HG02571 (cell line): ENCODE measurements around the gene ANP32E.
A peak's percentile ranks its signal among the peaks of the same experiment; 100 is the strongest.

ENCODE experiments used
- ATAC-seq: cut with Tn5 transposase; IDR thresholded peaks from one replicate; pipeline ENCODE4 v1.9.1; 2021; ENCODE audit warnings: mild to moderate bottlenecking, moderate library complexity; ENCODE audit not compliant: unreplicated experiment

ANP32E gene

DNA sequence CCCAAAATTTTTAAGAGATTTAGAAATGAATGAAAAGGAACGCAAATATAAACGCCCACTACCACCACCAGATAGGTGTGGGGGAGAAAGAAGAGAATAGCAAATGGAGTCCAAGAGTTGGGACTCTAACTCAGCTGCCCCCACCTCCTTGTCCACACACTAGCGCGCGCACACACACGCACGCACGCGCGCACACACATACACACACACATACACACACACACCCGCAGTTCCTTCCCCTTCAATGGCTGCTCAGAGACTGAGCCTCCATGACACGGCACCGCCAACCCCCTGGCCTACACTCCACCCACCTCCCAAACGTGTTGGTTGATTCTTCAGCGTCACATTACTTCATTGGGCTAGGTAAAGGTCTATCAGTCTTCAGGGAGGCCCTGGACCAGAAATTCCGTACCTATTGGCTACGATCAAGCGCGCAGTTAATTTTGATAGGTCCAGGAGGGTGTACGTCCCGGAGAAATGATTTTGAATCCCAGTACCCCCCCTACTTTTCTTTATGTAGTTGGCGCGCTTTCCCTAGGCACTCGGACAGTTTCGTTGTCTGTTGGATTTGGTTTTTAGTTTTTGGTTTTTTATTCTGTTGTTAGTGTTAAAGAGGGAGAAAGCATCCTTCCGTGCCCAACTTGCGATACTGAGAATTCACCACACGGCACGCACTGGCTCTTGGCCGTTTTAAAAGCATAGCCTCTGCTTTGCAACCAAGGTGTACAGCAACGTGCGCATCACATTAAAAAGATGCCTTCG, at the start of gene ANP32E:
ANP32E (minus strand) TSS at position 261 of the 762 bp plus-strand sequence. CDS start 326 bp downstream, outside the sequence.
- peak; percentile 77 for ATAC-seq

DNA sequence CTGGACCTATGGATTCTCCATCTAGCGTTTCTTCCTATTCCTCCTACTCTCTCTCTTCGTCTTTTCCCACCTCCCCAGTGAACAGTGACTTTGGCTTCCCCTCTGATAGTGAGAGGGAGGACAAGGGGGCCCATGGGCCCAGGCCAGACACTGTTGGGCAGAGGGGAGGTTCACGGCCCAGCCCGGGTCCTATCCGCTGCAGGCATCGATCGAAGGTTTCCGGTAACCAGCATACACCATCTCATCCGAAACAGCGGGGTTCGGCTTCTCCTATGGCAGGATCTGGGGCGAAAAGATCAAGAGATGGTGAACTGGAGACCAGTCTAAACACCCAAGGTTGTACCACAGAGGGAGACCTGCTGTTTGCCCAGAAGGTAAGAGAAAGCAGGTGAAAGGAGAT, 47.3 kb upstream of the ANP32E start:
- ATAC-seq: no peak

GRCh38 chr1:150282558-150282958, 46.6 kb upstream of the ANP32E start:
- no peak for ATAC-seq

DNA sequence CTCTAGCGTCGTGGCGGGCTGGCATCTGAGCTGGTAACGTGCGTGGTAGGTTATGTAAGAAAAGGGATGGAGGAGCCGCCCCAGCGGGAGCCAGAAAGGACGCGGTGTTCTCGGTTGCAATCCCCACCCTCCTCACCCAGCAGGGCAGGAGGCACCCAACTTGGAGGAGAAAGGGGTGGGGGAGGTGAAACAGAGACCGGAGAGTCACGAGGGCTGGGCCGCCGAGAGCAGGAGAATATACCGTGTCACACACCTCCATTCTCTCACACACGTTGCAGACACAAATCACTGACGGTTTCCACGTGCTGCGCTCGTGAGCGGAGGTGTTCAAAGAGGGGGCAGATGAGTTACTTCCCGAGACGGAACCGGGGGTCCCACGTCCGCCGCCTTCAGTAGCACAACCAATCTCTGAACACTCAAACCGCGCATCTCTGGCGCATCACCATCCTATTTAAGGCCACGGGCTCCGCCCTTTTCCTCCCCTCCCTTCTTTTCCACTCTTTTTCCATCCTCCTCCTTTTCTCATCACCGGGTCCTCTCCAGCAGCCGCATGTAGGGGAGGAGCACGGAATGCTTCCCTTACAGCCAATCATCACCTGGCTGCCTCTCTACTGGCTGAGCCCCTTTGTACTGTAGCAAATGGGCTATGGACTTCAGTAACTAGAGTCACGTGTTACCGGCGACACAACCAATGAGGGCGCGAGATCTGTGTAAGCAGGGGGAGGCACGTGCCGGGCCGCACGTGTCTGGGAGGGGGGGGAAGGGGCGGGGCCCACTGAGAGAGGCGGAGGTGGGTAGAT, 46.0 kb upstream of the ANP32E start, which contains the start of gene CIART:
CIART (plus strand) TSS at position 797 of the 800 bp plus-strand sequence. CDS start 714 bp downstream, outside the sequence.
- ATAC-seq: peak; percentile 59

DNA sequence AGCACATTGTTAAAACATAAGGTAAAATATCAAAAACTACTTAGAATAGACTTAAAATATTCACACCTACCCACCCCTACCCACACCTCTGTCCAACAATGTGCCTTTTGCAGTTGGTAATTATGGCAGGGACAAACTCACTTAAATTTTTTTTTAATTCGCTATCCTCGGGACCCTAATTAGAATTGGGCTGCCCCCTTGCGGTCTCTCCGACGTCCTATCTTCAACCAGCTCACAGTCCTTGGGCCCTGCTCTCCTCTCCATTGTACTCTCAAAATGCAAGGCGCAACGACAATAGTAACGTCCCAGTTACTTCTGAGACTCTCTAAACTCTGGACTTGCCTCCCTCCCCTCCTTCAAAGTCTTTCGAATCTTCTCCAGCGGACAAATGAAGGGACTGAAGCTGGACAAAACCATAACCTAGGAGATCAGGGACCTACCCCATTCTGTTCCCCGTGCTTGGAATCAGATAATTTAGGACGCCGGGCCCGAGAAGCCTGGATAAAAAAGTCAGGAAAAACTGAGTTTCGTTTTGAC, 45.4 kb upstream of the ANP32E start:
- ATAC-seq: no peak

DNA sequence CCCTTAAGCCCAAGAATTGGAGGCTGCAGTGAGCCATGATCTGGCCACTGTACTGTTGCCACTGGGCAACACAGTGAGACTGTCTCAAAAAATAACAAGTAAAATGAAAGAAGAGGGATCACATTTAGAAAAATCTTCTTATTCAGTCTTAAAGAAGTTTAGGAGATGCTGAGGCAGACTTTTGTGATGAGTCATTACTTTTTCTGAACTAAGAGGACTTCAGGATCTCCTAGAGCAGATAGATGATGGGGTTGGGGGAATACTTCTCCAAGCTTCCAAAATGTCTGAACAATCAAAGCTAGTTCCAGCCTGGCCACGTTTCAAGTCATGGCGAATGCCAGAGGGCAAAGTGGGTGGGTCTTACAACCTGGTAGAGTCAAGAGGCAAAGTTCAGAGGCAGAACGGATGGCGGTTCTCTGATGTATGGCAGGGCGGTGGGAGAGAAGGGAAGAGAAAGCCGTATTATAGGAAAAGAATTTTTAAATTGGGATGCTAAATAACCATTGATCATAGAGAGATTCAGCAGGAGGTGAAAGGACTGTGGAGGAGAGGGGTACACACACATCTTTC, 44.3 kb upstream of the ANP32E start:
- no peak for ATAC-seq

DNA sequence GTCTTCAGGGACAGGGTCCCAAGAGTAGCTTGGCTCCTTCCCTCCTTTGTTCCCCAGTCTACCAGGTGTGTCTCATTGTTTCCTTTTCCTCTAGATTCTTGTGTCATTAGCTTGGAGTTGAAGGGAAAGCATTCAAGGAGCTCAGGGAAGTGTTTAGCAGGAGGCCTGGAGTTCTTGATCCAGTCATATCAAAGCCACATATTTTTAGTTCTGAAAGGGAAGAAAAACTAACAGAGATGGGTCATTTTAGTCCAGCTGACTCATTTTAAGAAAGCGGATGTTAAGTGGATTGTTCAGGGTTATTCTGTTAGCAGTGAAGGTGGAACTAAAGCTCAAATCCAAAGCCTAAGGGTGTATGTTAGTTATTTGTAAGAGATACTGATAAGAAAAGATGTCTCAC, 37.4 kb upstream of the ANP32E start:
- no peak for ATAC-seq

GRCh38 chr1:150271291-150271959, 35.5 kb upstream of the ANP32E start:
- ATAC-seq: no peak

DNA sequence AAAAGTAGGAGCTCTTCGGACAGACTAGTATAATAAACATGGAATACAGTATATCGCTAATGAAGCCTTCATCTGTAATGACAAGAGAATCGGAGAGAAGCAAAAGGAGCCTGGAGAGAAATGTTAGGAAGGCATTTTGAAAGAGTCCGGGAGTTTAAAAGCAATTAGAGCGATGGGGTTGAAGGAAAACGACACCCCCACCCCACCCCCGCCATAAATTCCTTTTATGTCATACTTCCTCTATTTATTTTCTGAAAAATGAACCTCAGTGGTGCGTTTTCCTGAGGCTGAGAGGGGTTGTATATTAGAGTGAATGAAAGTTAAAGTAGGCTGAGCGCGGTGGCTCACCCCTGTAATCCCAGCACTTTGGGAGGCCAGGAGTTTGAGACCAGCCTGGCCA, 33.5 kb upstream of the ANP32E start:
- ATAC-seq: no peak

GRCh38 chr1:150268705-150269403, 32.9 kb upstream of the ANP32E start, which contains the start of gene APH1A:
TSS of gene APH1A (minus strand) at chr1:150269016. CDS start at chr1:150268810, 206 bp downstream.
- peak; percentile 92 for ATAC-seq

DNA sequence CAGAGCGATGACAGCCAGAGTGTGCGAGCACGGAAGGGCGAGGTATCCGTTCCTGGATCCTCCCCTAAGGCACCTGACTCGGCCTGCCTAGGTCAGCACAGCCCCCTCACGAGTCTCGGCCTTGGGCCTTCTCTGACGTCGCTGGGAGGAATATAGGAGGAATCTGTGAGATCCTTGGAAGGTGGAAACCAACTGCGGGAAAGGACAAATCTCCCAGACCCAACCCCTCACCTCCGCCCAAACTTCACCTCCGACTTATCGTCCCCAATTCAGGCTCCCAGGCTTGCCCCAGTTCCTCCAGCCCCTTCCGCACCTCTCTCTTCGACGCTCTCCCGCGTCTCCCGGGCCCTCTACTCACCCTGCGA, 32.4 kb upstream of the ANP32E start:
- ATAC-seq: peak; percentile 12

DNA sequence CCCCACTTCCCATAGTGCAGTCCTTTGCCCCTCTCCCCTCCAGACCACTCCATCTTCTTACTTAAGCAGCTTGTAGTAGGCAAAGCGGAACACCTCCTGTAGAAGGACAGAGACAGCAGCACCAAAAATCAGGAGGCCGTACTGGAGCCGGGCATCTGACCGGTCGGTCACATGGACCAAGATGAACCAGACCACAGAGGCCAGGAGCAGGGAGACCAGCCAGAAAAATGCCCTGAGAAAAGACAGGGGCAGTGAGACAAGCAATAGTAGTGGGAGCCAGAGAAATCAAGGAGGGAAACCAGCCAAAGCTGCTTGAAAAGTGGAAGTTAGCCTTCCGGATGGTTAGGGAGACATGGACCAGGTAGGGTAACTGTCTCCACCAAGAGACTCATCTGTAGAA, 32.0 kb upstream of the ANP32E start:
- no peak for ATAC-seq

DNA sequence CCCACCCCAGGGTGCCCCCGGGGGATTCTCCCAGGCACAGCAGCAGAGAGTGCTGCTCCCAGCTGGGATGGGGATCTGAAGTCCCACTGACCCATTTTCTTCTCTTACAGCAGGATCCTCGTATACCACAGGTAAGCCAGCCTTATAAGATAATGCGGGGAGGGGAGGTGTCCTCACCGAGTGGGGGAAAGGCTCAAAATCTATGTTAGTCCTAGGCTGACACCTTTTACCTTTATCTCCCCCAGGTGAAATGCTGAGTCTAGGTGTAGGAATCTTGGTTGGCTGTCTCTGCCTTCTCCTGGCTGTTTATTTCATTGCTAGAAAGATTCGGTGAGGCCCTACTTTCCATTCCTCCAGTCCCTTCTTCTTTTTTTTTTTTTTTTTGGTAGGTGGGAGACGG, 27.6 kb upstream of the ANP32E start:
- no peak for ATAC-seq

DNA sequence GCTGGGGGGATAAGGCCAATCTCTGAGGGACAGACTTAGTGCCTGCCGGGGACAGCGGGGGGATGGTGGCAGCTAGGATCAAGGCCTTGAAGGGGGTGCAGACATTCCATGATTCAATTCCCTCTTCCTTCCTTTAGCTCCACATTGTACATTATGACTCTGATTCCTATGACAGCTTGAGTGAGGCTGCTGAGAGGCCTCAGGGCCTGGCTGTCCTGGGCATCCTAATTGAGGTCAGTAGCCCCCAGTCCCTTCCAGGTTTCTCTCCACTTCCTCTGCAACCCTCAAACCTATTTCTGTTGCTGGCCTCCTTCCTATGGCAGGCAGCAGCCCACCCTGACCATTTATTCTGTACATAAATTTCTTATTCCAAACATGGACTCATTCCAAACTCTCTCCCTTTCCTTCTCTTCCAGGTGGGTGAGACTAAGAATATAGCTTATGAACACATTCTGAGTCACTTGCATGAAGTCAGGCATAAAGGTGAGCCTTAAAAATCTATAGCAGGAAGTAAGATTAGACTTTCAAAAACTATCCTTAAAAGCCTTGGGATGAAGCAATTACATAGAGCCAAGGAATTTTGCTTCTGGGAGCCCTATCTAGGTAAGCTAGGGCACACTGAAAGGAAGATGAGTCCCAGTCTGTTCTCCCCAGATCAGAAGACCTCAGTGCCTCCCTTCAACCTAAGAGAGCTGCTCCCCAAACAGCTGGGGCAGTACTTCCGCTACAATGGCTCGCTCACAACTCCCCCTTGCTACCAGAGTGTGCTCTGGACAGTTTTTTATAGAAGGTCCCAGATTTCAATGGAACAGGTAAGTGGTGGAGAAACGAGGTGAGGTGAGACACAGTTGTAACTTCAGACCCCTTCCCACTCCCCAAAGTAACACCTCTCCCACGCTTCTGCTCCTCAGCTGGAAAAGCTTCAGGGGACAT, 26.7 kb upstream of the ANP32E start:
- ATAC-seq: no peak

- no peak for ATAC-seq
Measured at GRCh38 chr1:150261367-150261766, 25.5 kb upstream of the ANP32E start.

DNA sequence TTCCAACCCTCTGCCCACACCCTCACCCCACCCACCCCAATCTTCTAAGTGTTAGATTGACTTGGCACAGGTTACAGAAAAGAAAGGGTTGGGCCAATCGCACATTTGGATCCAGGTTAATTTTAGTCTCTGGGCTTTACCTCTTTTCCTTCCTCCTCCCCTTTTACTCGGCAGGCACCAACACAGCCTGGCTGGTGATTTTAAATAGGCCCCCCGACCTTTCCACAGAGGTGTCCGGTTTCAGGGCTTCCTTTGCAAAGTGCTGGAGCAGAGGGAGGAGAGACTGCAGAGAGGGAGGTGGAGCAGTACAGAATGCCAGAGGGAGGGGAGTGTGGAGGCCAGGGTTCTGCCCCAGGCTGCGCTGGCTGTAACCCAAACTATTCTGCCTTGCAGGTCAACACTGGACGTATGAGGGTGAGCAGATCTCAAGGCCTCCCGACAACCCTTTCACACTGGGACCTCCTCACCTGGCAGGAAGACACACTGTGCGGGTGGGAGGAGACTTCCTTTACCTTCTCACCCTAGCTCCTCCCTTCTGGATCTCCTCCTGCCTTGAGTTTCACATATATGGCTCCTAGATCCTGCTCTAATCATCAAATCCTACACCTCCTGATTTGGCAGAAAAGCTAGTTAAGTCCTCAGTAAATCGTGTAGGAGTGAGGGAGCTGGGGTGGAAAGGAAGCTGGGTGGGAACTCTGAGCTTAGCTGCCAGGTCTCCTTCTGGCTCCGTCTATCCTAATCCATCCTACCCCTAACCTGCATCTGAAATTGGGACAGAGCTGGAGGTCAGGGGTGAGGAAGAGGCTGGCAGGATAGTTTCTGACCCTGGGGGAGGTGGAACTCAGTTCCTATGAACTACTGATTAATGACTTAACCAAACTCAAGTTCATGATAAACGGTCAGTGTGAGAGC, 24.1 kb upstream of the ANP32E start:
- no peak for ATAC-seq

GRCh38 chr1:150259217-150259616, 23.3 kb upstream of the ANP32E start:
- no peak for ATAC-seq
